Fibroblast of skin of abdomen (primary cell): ENCODE data around the gene MCRIP2.
"Not testable (repeated sequence)": the region's sequence is repeated elsewhere in the genome, so short reads cannot be mapped to it uniquely, and the experiment has no call there.

Experiments
- DNase-seq: peaks from one replicate; pipeline ENCODE4 v3.0.0-alpha.2; 2013

Gene MCRIP2

DNA sequence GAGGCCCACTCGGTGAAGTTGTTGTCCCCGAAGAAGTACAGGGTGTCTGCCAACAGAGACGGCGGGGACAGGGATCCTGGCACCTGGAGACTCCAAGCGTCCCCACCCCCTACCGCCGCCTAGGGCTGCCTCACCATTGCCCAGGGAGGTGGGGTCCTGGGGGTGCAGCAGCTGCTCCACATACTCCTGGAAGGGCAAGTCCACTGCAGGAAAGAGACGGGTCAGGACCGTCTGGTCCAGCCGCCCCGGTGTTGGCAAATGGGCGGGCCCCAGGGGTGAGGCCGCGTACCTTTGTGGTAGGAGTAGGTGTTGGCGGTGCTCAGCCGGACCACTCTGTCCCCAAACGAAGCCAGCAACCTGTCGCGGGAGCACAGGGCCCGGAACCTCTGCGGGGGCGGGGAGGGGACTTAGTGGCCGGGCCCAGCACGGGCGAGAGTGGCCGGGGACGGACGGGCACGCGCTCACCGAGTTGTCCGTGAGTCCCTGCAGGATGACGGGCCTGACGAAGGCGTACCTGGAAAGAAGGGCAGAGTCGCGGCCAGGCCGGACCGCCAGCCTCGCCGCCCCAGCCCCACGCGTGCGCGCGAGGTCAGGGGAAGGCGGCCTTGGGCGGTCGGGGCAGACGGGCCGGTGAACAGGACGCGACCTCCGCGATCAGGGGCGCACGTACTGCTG lies 41.9 kb downstream of the MCRIP2 start:
- DNase-seq: no peak

DNA sequence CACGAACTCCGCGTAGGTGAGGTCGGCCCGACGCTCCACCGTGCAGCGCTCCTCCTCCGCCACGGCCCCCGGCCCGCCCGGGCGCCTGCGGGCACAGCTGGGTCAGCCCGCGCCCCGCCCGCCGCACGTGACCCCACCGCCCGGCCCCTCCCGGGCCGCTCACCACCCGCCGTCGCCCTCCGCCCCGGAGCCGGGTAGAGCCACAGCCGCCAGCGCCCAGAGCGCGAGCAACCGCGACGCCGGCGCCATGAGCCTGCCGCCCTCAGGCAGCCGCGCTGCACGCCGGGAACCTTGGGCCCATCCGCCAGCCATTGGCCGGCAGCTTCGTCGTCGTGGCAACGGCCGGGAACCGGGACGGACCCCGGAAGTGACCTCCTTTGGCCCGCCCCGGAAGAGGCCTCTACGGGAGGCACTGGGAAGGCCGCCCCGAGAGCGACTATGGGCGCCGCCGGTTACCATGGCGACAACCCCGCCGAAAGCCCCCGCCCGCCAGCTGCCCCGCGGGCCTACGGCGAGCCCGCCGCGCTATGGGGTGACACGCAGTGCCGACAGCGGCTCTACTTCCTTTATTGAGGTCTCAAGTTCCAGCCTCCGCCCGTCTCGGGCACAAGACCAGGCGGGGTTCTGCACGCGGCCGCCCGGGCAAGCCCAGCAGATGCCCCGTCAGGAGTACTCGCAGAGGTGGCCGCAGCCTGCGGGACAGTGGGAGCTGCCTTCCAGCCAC lies 42.6 kb downstream of the MCRIP2 start, which contains the start of gene JMJD8:
TSS of gene JMJD8 (minus strand) at position 264 of the 724 bp plus-strand sequence. CDS start at position 249, 15 bp downstream.
- peak; percentile 95 for DNase-seq

- no peak for DNase-seq
These were observed 43.5 kb downstream of the MCRIP2 start for GRCh38 chr16:684961-685696.

- peak; percentile 20 for DNase-seq
These were observed 44.3 kb downstream of the MCRIP2 start for GRCh38 chr16:685967-686366.

GRCh38 chr16:686459-687260 lies 45.0 kb downstream of the MCRIP2 start:
- no peak for DNase-seq

- DNase-seq: no peak
These were observed 45.9 kb downstream of the MCRIP2 start for GRCh38 chr16:687499-687898.

GRCh38 chr16:689175-689897 lies 47.7 kb downstream of the MCRIP2 start:
- DNase-seq: no peak

- not testable (repeated sequence) for DNase-seq
These were observed 49.6 kb downstream of the MCRIP2 start for GRCh38 chr16:691242-691641.

DNA sequence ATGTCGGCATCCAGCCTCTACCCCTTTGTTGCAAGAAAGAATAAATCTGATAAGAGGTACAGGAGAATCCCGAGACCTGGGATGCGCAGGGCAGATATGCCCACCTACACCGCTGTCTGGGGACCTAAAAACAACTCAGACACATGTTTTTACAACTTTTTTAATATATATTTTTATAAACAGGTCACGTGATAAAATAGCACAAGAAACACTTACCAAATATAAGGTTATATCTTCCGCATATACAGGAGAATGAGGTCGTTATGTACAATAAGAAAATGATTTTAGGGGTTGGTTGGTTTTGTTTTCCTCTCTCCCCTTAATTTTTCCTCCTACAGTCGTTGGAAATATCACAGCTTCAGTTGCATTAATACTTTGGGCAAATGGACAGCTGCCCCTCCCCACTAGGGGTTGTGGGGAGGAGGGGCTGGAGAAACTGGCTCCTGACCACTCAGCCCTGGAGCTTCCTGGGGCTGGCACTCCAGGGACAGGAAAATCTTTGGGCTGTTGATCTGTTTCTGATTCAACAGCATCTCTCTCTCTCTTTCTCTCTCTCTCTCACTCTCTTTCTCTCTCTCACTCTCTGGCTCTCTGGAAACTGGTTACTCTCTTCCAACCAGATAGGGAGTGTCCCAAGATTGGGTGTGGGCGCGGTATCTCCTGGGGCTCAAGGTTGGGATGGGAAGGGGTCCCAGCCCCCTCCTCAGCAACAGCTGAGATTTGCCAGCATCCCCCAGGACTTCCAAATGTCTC lies 50.9 kb downstream of the MCRIP2 start:
- no peak for DNase-seq

GRCh38 chr16:693364-693763 lies 51.7 kb downstream of the MCRIP2 start:
- no peak for DNase-seq

DNA sequence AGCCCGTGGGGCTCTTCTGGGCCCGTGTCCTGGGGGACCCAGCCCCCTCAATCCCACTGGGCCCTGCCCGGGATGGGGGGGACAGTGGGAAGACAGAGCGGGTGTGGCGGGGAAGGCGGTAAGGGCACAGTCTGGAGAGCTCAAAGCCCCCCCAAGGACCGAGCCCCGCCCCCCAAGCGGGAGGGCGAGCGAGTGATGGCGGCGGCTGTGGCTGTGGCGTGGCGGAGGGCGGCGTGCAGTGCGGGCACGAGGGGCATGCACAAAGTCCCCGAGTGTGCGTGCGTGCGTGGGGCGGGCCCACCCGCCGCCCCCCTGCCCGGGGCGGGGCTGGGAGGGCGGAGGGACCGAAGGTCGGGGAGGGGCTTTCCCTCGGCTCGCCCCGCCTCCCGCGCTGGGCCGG lies 52.1 kb downstream of the MCRIP2 start:
- no peak for DNase-seq

- no peak for DNase-seq
These were observed 52.7 kb downstream of the MCRIP2 start for GRCh38 chr16:694187-694862.

GRCh38 chr16:694863-695354 lies 53.3 kb downstream of the MCRIP2 start:
- DNase-seq: no peak

DNA sequence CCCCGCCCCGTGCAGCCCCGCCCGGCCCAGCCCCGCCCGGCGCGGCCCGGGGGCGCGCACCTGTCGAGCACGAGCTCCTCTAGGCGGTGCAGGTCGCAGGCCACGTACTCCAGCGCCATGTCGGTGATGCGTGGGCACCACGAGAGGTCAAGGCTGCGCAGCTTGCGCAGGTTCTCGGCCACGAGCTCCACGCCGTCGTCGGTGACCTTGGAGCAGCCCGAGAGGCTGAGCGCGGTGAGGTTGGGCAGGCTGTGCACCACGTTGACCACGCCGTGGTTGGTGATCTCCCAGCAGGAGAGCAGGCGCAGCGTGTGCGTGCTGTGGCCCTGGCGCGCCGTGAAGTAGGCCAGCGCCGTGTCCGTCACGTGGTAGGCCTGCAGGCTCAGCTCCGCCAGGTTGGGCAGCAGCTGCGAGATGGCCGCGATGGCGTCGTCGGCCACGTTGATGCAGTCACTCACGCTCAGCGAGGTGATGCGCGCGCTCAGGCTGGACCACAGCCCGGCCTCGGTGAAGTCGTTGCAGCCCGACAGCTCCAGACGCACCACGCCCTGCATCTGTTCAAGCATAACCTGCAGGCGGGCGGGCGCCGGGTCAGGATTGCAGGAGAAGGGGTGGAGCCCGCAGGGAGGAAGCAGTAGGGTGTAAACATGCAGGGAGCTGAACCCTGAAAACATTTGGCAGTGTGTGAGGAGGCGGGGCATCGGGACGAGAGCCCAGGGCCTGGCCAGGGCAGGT lies 53.9 kb downstream of the MCRIP2 start:
- DNase-seq: no peak
